ENCODE measurements around the gene UFD1.

UFD1 gene

DNA sequence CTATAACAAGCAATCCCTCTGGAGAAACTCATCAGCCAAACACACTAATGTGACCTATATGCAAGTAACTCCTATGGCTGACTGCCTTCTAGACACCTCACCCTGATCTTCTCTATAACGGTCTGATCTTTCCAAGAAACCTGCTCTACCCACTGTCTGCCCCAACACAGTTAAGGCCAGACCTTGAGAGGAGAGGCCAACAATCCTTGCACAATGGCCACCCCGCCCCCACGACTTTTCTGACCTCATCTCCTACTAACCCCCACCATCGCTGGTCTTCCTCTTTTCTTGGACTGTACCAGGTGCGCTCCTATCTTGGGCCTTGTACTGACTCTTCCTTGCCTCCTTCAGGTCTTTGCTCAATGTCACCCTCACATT, 59.9 kb downstream of the UFD1 start:
- DNase-seq: no peak

DNA sequence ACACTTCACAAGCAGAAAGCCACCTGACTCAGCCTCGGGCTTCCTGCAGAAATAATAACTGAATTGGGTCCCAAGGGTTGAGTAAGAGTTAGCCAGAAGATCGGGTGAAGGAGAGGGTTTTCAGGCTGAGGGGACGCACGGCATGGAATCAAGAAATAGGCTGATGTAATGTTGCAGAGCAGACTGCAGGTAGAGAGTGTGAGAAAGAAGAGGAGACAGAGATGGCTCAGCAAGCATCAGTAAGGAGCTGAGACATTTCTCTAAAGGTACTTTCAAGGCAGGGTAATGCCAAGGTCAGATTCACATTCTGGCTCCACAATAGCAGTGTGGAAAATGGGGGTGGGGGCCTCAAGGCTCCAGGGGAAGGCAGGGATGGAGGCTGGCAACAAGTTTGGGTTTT, 66.1 kb downstream of the UFD1 start:
- DNase-seq: no peak

DNA sequence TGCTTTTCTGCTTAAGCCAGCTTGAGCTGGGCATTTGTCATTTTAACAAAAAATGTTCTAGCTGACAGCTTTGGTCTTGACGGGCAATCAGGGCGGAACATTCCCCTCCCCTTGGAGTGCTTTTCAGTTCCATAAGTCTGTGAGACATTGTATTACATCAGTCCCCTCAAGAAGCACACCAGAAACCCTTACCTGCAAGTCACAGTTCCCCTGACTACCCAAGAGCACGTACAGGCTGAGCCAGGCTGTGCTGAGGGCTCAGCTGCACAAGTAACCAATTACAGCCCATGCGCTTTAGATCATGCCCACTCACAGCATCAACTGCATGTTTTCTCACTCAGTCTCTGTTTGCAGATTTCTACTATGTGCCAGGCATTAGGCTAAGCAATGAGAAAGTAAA, 66.5 kb downstream of the UFD1 start:
- DNase-seq: no peak

DNA sequence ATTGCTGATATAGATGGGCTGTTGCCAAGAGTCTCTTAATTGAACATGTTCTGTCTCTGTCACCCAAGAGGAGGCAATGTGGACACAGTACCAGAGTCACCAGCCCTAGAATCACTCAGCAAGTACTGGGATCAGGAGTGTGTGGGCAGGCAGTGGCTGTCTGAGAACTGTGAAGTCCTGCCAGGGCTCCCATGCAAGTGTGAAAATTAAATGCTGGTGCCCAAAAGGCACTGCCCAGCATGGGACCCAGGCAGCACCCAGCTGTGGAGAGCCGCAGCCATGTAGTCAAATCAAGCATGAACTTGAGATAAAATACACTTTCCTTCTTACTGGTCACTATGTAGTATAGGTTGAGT, 67.3 kb downstream of the UFD1 start:
- no peak for DNase-seq

DNA sequence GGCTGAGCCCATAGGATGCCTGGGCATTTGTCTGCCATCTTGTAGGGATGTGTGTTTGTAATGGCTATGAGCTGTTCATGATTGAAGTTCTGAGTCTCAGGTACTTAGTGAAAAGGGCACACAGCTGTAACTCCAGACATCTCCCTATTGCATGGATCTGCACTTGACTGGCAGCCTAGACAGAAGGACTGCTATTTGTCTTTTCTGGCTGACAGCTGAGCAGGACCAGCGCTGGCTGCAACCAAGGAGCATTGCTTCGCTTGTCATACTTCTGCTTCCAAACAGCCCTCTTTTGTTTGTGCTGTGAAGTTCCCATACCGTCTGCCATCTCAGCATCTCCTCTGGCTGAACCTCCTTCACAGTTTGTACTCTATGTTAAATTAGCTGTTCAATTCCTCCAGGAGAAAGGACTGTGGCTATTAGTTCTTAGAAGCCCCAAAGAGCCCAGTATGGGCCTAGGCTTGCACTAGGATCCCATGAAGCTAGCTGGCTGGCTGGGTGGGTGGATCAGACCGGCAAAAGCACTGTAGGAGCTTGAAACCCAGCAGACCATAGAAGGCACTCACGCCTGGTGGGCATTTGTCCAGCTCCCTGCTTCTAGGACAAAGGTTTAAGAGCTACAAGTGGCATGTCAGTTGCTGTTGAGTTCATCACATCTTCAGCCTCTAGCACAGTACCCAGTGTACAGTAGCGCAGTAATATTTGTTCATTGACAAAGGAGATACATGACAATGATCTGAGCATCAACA, 67.9 kb downstream of the UFD1 start:
- DNase-seq: no peak

DNA sequence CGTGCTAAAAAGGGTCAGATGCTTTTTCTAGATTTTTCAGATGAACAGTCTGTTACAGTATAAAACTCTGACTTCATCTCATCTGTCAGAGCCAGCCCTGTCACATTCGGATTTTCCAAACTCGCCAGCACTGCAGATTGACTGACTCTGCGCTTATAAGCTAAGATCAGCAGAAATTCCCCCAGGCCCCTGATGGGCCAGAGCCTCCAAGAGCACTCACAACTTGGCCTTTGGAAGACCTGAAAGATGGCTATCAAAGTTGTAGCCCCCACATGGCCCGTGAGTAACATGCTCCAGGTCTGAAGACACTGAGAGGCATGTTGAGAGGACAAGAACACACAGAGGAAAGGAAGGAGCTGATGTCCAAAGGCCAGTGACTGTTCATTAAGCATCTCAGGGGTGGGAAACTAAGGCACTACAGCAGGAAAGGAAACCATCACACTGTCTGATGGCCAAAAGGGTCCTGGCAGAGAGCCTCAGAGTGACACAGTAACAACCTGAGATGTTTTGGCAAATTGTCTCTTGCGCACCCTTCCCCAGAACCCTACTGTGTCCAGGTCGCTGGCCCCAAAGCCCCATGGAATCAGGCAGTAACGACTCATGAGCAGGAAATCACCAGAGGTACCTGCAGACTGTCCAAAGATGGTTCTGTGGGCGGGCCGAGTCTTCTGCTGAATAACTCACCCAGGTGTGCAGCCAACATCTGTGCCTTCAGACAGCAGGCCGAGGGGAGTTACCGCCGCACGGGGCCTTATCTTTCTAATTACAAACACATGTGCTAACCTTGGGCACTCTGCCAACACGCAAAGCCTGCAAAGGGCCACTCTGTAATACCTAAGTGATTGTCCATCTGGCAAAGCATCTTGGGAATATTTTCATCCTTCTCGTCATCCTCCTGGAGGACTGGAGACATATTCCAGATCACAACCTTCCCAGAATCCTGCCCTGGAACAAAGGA, 71.1 kb downstream of the UFD1 start:
- DNase-seq: no peak

DNA sequence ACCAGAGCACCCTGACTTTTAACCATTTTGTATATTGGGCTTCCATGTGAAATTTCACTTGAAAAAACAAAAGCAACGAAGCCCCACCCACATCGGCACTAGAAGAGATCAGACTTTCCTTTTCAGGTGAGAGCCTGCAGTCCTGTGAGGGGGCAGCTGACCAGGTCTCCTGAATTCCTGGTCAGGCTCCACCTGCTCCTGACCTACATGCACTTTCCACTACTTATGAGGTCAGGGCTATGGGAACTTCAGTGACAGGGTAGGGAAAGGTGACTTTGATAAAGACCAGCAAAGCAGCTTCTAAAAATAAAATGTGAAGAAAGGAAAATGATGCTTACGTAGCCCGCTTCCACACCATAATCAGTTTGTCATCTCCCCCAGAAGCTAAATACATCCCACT, 72.1 kb downstream of the UFD1 start:
- no peak for DNase-seq

DNA sequence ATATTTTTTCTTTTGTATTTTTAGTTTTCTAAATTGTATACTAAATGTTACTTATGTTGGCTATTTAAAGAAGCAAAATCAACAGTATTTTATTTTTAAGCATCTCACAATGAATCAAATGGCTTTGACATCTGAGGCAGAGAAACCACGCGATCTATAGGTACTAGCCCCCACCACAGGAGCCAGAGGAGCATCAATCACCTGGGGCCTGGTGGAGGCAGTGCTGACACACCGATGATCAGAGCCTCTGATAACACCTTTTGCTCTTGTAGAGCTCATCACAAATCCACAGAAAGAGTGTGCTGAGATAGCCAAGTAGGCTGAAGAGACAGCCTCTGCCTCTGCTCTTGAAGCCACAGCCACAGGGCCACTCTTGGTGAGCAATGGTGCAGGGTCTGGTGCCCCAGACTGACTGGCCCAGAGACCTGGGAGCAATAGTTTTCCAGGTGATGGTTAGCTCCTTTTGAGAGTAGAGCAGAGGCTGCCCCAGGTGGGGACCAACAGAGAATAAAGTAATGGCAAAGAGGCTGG, 72.6 kb downstream of the UFD1 start:
- no peak for DNase-seq

DNA sequence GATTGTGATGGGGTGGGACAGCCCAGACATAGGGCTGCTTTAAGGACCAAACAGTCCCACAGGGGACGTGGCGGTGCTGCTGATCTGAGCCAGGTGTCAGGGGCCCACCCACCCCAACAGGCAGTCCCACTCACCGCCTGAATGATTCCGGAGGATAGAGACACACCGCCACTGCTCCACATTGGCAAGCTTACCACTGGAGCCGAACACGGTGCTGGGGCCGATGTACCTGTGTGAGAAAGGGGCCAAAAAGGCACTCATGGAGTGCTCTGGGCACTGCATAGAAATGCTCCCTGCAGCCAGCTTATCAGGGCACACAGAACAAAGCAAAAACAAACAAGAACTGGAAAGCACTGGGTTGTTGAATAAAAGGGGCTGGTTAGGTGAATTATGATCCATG, 73.3 kb downstream of the UFD1 start:
- DNase-seq: no peak

DNA sequence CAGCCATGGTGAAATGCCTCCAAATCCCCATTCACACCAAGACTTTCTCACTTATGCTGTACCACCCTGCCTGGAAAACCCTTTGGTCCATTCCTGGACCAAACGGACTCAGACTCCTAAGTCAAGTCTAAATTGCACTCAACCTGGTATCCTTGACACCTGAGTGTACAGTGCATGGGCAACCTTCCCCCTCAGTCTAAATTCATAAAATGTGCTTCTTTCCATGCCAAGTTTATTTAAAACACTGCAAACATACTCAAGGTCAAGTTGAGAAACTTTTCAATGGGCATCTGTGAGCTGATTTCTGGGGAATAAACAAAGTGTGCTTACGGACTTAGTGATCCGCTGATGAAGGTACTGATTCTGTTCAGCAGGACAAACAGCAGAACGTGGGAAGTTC, 73.9 kb downstream of the UFD1 start:
- DNase-seq: no peak

DNA sequence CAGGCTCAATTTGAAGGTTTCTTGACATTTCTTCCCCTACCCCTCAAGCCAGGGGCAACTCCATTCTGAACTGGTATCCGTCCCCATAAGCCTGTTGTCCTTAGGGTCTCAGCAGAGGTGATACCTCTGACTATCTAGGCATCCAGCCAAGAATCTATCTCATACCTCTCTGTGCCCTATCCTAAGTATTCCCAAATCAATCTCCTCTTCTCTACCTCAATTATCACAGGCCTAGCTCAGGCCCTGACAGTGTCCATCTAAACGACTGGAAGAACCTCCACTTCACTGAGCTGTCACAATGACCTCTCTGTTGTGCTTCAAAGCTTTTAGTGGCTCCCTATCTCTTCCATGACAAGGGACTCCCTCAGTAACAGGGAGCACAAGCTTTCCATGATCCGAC, 74.3 kb downstream of the UFD1 start:
- DNase-seq: no peak

DNA sequence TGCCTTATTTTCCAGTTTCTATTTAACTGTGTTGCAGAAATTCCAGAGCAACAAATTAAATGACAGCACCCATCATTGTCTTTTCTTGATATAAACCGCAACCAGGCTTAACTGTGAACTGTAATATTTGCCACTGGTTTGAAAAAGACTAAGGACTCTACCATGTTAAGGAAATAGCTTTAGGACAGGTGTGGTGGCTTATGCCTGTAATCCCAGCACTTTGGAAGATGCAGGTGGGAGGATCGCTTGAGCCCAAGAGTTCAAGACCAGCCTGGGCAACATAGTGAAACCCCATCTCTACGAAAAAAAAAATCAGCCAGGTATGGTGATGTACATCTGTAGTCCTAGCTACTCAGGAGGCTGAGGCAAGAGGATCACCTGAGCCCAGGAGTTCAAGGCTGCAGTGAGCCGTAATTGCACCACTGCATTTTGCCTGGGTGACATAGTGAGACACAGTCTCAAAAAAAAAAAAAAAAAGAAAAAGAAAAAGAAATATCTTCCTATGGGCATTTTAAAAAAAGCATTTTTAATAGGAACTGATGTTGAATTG, 76.3 kb downstream of the UFD1 start:
- DNase-seq: no peak

DNA sequence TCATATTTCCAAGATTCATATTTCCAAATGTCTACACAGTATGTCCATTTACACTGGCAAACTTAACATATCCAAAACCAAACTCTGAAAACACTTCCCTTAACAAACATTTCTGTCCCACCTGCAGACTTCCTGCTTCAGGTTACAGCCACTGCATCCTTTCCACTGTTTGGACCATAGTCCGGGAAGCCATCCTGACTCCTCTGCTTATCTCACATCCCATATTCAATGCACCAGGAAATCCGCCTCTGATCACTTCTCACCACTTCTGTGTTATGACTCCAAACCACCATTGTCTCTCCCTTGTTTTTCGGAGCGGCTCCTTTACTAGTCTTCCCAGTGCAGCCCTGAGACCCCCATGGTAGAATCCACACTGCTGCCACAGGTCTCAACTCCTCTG, 77.5 kb downstream of the UFD1 start:
- DNase-seq: no peak

DNA sequence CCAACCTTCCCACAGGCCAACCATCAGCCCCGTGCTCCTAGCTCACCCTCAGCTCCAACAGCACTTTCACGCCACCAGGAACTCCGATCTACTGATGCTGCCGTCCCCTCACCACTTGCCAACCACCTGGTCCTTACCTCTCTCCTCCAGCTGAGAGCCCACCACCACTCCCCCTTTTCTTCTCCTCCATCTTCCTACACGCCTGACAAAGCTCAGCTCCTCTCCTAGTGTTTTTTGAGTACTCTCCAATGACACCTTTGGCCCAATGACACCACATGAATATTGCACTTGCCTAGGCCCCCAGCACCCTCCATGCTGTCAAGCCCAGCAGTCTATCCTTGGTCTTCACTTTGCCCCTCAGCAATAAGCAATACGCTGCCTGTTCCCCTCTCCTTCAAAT, 78.1 kb downstream of the UFD1 start:
- DNase-seq: no peak

Data from 8988T (cell line).